Aorta (tissue), 5 donors: ENCODE data around the gene PAK1IP1. TPM values are rescaled to one million over a fixed set of nuclear protein-coding genes. Genes with fewer than 3 reads are reported as not detected.
"Not testable (repeated sequence)": the region's sequence is repeated elsewhere in the genome, so short reads cannot be mapped to it uniquely, and the experiment has no call there.

ENCODE experiments used
- ATAC-seq: fragments of 200-7000 bp; cut with Tn5 transposase; one replicate; pipeline ENCODE4 v1.9.1; 2022; ENCODE audit warnings: moderate library complexity; ENCODE audit not compliant: low FRiP score
- DNase-seq, 2 donors: peaks; one replicate each; pipeline ENCODE4 v3.0.0-alpha.2; 2020
- H3K27ac ChIP-seq, 2 donors: one replicate each; pipeline ENCODE4 v1.5.1; 2013; ENCODE audit warnings: low read length in 2 of 2, mild to moderate bottlenecking in 2 of 2, moderate library complexity in 2 of 2, control low read depth in 1 of 2, inconsistent platforms in 1 of 2, low read depth in 1 of 2
- H3K27me3 ChIP-seq, 2 donors: one replicate each; pipeline ENCODE4 v1.6.1; 2013; ENCODE audit warnings: control low read depth in 1 of 2, low read length in 1 of 2, mild to moderate bottlenecking in 1 of 2, moderate library complexity in 1 of 2; ENCODE audit not compliant: insufficient read depth in 2 of 2, control insufficient read depth in 1 of 2
- H3K36me3 ChIP-seq, 2 donors: one replicate each; pipeline ENCODE4 v1.6.1; 2013; ENCODE audit warnings: control low read depth in 1 of 2, low read length in 1 of 2, mild to moderate bottlenecking in 1 of 2; ENCODE audit not compliant: insufficient read depth in 2 of 2, control insufficient read depth in 1 of 2
- H3K4me1 ChIP-seq, 2 donors: one replicate each; pipeline ENCODE4 v1.6.1; 2013; ENCODE audit warnings: low read length in 2 of 2, control low read depth in 1 of 2, mild to moderate bottlenecking in 1 of 2, moderate library complexity in 1 of 2; ENCODE audit not compliant: insufficient read depth in 2 of 2, control insufficient read depth in 1 of 2
- H3K4me3 ChIP-seq, 2 donors: one replicate each; pipeline ENCODE4 v1.5.1; 2013; ENCODE audit warnings: low read length in 2 of 2, control low read depth in 1 of 2, mild to moderate bottlenecking in 1 of 2
- H3K9me3 ChIP-seq: one replicate; pipeline ENCODE4 v1.6.1; 2013; ENCODE audit warnings: mild to moderate bottlenecking, low read length; ENCODE audit not compliant: control insufficient read depth
- WGBS, 2 donors: extraction: QIAGEN DNeasy Blood & Tissue Kit; methylation state at CpG; one replicate each; pipeline ENCODE4 v1.1.7; 2013; 5-methylcytosine and 5-hydroxymethylcytosine counted together
- intact Hi-C, 2 donors: fragments of 100-400 bp; cut with DNase I; formaldehyde crosslinking; loops; one replicate each; pipeline versions ENCODE4 v1.14.2 to v1.15.0; 2022
- polyA plus RNA-seq, 2 donors: library from polyadenylated mRNA; stranded (reverse); fragments of 200-250 nt; gene quantifications; one replicate each; pipeline ENCODE4 v1.2.3, GENCODE V29; 2013
- total RNA-seq, 2 donors: library from RNA; stranded (reverse); fragmentation: NEBNext Ultra II Directional; extraction: Animal tissue kit (Norgen Biotek cat#: 25700); gene quantifications; one replicate each; pipeline ENCODE4 v1.2.1, GENCODE V29; 2021
- donor health status: healthy with polysubstance abuse.
- donor health status: Bipolar disorder and iron deficiency.
- donor health status: DM: no; HTN: no; CAD: no.
- donor health status: DM: no; HTN: no; CAD: no.
- donor health status: DM: yes; HTN: yes; CAD: no.

The PAK1IP1 gene
- total and polyA plus RNA-seq, 4 donors, result 6.3 to 12.3 (median 9.5) TPM

DNA sequence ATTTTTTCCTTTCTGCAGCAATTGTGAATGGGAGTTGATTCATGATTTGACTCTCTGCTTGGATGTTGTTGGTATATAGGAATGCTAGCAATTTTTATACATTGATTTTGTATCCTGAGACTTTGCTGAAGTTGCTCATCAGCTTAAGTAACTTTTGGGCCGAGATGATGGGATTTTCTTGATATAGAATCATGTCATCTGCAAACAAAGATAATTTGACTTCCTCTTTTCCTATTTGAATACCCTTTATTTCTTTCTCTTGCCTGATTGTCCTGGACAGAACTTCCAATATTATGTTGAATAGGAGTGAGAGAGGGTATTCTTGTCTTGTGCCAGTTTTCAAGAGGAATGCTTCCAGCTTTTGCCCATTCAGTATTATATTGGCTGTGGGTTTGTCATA is 29.2 kb upstream of the PAK1IP1 start:
- not testable (repeated sequence) for DNase-seq, H3K9me3 ChIP-seq

GRCh38 chr6:10668126-10668917 is 26.4 kb upstream of the PAK1IP1 start:
- Histone ChIP-seq H3K4me3 (no peak overlapping the region), H3K27ac (no peak overlapping the region), H3K27me3 (no peaks in the 10 kb centered on the region), H3K9me3 (no peaks in the 10 kb centered on the region), H3K36me3 (no peaks in the 10 kb centered on the region), H3K4me1 (no peaks in the 10 kb centered on the region)
- DNase-seq (no peak), ATAC-seq (no peak)
- intact Hi-C loops, result no loop called here
- 82 to 85% methylated on average over 6 of the region's 6 CpGs for WGBS, 2 donors

More for the DNA sequence above, 29.2 kb upstream of the PAK1IP1 start:
- H3K4me3 ChIP-seq, H3K27ac ChIP-seq, ATAC-seq, intact Hi-C loops, H3K36me3 ChIP-seq, H3K27me3 ChIP-seq, H3K4me1 ChIP-seq: not testable (repeated sequence)
- WGBS, 2 donors, result 57 to 78% methylated on average over 1 of the region's 1 CpG

DNA sequence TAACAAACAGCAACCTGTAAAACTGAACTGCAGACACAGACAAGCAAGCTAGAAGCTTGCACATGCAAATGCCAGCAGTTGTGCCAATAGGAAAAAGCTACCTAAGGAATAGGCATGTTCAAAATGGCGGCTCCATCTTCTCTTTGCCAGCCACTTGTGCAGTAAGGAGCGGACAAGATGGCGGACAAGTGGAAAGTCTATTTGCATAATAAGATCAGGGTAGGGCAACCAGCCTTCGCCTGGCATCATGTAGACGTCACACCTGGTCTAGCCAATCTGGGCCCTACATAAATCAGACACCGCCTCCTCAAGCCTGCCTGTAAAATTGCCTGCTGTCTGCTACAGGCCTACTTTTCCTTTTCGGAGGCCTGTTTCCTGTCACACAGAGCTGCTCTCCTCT is 18.4 kb upstream of the PAK1IP1 start:
- Histone ChIP-seq H3K36me3 (no peaks in the 10 kb centered on the region), H3K27ac (no peak overlapping the region), H3K9me3 (no peaks in the 10 kb centered on the region), H3K27me3 (no peaks in the 10 kb centered on the region), H3K4me3 (no peak overlapping the region), H3K4me1 (no peaks in the 10 kb centered on the region)
- 90 to 98% methylated on average over 7 of the region's 7 CpGs for WGBS, 2 donors
- intact Hi-C loops, result no loop called here
- ATAC-seq (no peak), DNase-seq (no peak)

DNA sequence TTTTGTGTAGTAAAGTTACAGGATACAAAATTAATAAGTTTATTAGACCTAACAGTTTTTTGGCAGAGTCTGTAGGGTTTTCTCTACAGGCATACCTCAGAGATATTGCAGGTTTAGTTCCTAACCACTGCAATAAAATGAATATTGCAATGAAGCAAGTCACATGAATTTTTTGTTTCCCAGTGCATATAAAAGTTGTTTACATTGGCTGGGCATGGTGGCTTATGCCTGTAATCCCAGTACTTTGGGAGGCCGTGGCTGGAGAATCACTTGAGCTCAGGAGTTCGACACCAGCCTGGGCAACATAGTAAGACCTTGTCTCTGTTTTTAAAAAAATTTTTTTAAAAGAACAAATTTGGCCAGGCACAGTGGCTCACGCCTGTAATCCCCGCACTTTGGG is 16.3 kb upstream of the PAK1IP1 start:
- Histone ChIP-seq H3K27ac (no peak overlapping the region), H3K27me3 (no peaks in the 10 kb centered on the region), H3K4me1 (no peaks in the 10 kb centered on the region), H3K9me3 (no peaks in the 10 kb centered on the region), H3K36me3 (no peaks in the 10 kb centered on the region), H3K4me3 (no peak overlapping the region)
- DNase-seq (no peak), ATAC-seq (no peak)
- intact Hi-C loops, result no loop called here
- 74 to 76% methylated on average over 4 of the region's 4 CpGs for whole genome bisulfite sequencing, 2 donors

- no peak for ATAC-seq
- H3K27ac ChIP-seq, result no peak overlapping the region
- 37 to 38% methylated on average over 3 of the region's 3 CpGs for WGBS, 2 donors
Observed at GRCh38 chr6:10681795-10682194, 13.0 kb upstream of the PAK1IP1 start.

DNA sequence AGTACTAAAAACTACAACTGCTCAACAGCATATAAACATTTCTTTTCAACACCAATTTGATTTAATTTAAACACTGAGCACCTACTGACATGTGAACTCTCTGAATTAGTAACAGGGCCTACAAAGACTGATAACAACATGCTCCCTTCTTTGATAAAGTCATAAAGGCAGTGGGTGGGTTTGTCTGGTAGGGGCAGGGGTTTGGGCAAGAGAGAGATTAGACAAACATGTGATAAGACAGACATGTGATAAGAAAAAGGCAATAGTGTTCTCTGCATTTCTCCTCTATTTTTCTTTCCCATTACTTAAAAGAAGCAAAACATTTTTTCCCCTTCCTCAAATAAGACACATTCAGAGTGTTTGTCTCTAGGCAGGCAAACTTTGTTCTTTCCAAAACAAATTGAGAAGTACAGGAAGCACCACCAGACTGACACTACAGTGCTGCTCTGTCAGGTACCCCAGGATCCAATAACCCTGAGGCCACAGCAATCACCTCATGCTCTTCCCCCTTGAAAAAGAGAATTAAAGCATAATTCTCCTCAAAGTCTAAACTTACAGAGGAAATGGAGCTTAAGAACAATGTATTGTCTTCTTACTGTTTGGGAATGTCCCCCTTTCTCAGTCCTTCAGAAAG is 12.3 kb upstream of the PAK1IP1 start:
- intact Hi-C loops, result no loop called here
- no peaks in the 10 kb centered on the region for H3K36me3 ChIP-seq
- ATAC-seq (no peak), DNase-seq (no peak)
- H3K27me3 ChIP-seq, result no peaks in the 10 kb centered on the region
- H3K9me3 ChIP-seq, result no peaks in the 10 kb centered on the region
- H3K4me1 ChIP-seq, result no peaks in the 10 kb centered on the region
- H3K4me3 ChIP-seq, result no peak overlapping the region
- no peak overlapping the region for H3K27ac ChIP-seq

More at GRCh38 chr6:10681795-10682194, 13.0 kb upstream of the PAK1IP1 start:
- H3K9me3 ChIP-seq, result no peaks in the 10 kb centered on the region
- H3K36me3 ChIP-seq, result no peaks in the 10 kb centered on the region
- no peak for DNase-seq
- intact Hi-C loops, result no loop called here
- no peak overlapping the region for H3K4me3 ChIP-seq
- H3K4me1 ChIP-seq, result no peaks in the 10 kb centered on the region
- no peaks in the 10 kb centered on the region for H3K27me3 ChIP-seq

DNA sequence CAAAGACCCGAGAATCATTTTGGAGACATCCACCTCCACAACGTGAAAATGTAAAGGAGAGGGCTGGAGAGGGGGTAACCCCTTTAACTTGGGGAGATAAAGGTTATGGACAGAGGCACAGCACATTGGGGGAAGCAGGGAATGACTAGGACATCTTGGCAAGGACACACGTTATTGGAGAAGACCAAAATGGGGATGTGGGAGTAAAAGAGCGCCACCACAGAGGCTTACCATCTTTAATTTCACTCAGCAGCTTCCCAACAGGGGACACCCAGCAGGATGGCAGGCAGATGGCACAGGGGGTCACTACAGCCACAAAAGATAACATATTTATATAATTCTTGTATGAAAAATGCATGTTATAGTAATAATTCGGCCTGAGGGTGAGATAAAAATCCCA is 10.2 kb upstream of the PAK1IP1 start:
- Histone ChIP-seq H3K36me3 (no peaks in the 10 kb centered on the region), H3K27me3 (no peaks in the 10 kb centered on the region), H3K4me1 (no peaks in the 10 kb centered on the region), H3K4me3 (no peak overlapping the region), H3K9me3 (no peaks in the 10 kb centered on the region), H3K27ac (no peak overlapping the region)
- DNase-seq (no peak), ATAC-seq (no peak)
- WGBS, 2 donors, result 60 to 61% methylated on average over 5 of the region's 5 CpGs
- intact Hi-C loops, result no loop called here

- no peak for ATAC-seq
- intact Hi-C loops, result no loop called here
- Histone ChIP-seq H3K4me3 (no peak overlapping the region), H3K4me1 (no peaks in the 10 kb centered on the region), H3K27me3 (no peaks in the 10 kb centered on the region), H3K9me3 (no peaks in the 10 kb centered on the region), H3K36me3 (no peaks in the 10 kb centered on the region), H3K27ac (no peak overlapping the region)
- 63 to 81% methylated on average over 3 of the region's 3 CpGs for WGBS, 2 donors
- DNase-seq, result no peak
Observed at GRCh38 chr6:10685092-10685915, 9.5 kb upstream of the PAK1IP1 start.
